Hepatic stellate cell (primary cell): Measurements from ENCODE around the gene MPHOSPH6.
"Not testable (repeated sequence)": the region's sequence is repeated elsewhere in the genome, so short reads cannot be mapped to it uniquely, and the experiment has no call there.

Experiments
- DNase-seq: peaks from one replicate; pipeline ENCODE4 v3.0.0; 2011; ENCODE audit warnings: low spot score

MPHOSPH6 gene

GRCh38 chr16:82118749-82119148 is 51.3 kb downstream of the MPHOSPH6 start:
- no peak for DNase-seq

- no peak for DNase-seq
These were observed 53.5 kb downstream of the MPHOSPH6 start for GRCh38 chr16:82116535-82116934.

GRCh38 chr16:82113741-82114140 is 56.3 kb downstream of the MPHOSPH6 start:
- no peak for DNase-seq

GRCh38 chr16:82111944-82112343 is 58.1 kb downstream of the MPHOSPH6 start:
- no peak for DNase-seq

- DNase-seq = not testable (repeated sequence)
These were observed 60.8 kb downstream of the MPHOSPH6 start for GRCh38 chr16:82109266-82109665.

GRCh38 chr16:82108774-82109173 is 61.2 kb downstream of the MPHOSPH6 start:
- DNase-seq = no peak

- DNase-seq = no peak
These were observed 61.9 kb downstream of the MPHOSPH6 start for GRCh38 chr16:82108100-82108499.

- DNase-seq = no peak
These were observed 64.9 kb downstream of the MPHOSPH6 start for GRCh38 chr16:82105107-82105506.
